Osteocyte (in vitro differentiated cells): ENCODE data around the gene EDN2. TPM values are rescaled to one million over a fixed set of nuclear protein-coding genes. Genes with fewer than 3 reads are reported as not detected.
A peak's percentile ranks its signal among the peaks of the same experiment; 100 is the strongest.

ENCODE experiments used
- DNase-seq: peaks from one replicate; pipeline ENCODE4 v3.0.0; 2021; ENCODE audit warnings: mixed read lengths; ENCODE audit not compliant: unreplicated experiment; ENCODE audit errors: extremely low spot score
- H3K27ac Mint-ChIP-seq: one replicate; pipeline ENCODE4 v1.8.0; 2021; ENCODE audit warnings: mild to moderate bottlenecking, mixed read lengths; ENCODE audit not compliant: unreplicated experiment
- H3K27me3 Mint-ChIP-seq: one replicate; pipeline ENCODE4 v1.8.0; 2021; ENCODE audit warnings: mixed read lengths; ENCODE audit not compliant: unreplicated experiment
- H3K36me3 Mint-ChIP-seq: one replicate; pipeline ENCODE4 v1.8.0; 2021; ENCODE audit warnings: mixed read lengths; ENCODE audit not compliant: unreplicated experiment
- H3K4me1 Mint-ChIP-seq: one replicate; pipeline ENCODE4 v1.8.0; 2021; ENCODE audit warnings: mixed read lengths; ENCODE audit not compliant: unreplicated experiment
- H3K4me3 Mint-ChIP-seq: one replicate; pipeline ENCODE4 v1.8.0; 2021; ENCODE audit warnings: mild to moderate bottlenecking, moderate library complexity, mixed read lengths; ENCODE audit not compliant: unreplicated experiment
- H3K9me3 Mint-ChIP-seq: one replicate; pipeline ENCODE4 v1.8.0; 2021; ENCODE audit warnings: mixed read lengths; ENCODE audit not compliant: unreplicated experiment
- CTCF ChIP-seq: fragments of 200-600 bp; sonication (generic); IDR thresholded peaks from 2 replicates; pipeline ENCODE4 v1.5.0; 2021; ENCODE audit warnings: antibody characterized with exemption, mild to moderate bottlenecking, moderate library complexity
- total RNA-seq: library from RNA; stranded (reverse); gene quantifications from 2 replicates; pipeline ENCODE4 v1.2.1, GENCODE V29; 2021

The EDN2 gene
- total RNA-seq, 1 donor from 2014 or later = not detected

GRCh38 chr1:41495210-41495948, 10.9 kb upstream of the EDN2 start:
- TF ChIP-seq CTCF = peak; percentile 32
- no peaks in the 10 kb centered on the region for H3K36me3 Mint-ChIP-seq
- no peak for DNase-seq

GRCh38 chr1:41494351-41495209, 10.1 kb upstream of the EDN2 start:
- Mint-ChIP-seq H3K27ac (no peak overlapping the region), H3K9me3 (peaks cover 3% of the 10 kb centered on the region), H3K4me1 (peaks cover 40% of the 10 kb centered on the region), H3K36me3 (no peaks in the 10 kb centered on the region), H3K27me3 (no peaks in the 10 kb centered on the region), H3K4me3 (no peak overlapping the region)
- TF ChIP-seq CTCF = no peak
- no peak for DNase-seq

More at GRCh38 chr1:41495210-41495948, 10.9 kb upstream of the EDN2 start:
- no peaks in the 10 kb centered on the region for H3K9me3 Mint-ChIP-seq
- H3K27me3 Mint-ChIP-seq = no peaks in the 10 kb centered on the region
- H3K27ac Mint-ChIP-seq = no peak overlapping the region
- H3K4me1 Mint-ChIP-seq = peaks cover 42% of the 10 kb centered on the region
- no peak overlapping the region for H3K4me3 Mint-ChIP-seq

GRCh38 chr1:41493626-41494350, 9.3 kb upstream of the EDN2 start:
- H3K4me1 Mint-ChIP-seq = peaks cover 35% of the 10 kb centered on the region
- no peak overlapping the region for H3K27ac Mint-ChIP-seq
- no peak for DNase-seq
- no peaks in the 10 kb centered on the region for H3K27me3 Mint-ChIP-seq
- TF ChIP-seq CTCF = no peak
- H3K4me3 Mint-ChIP-seq = no peak overlapping the region
- peaks cover 3% of the 10 kb centered on the region for H3K9me3 Mint-ChIP-seq
- no peaks in the 10 kb centered on the region for H3K36me3 Mint-ChIP-seq

GRCh38 chr1:41493117-41493536, 8.6 kb upstream of the EDN2 start:
- no peak for TF ChIP-seq CTCF
- H3K36me3 Mint-ChIP-seq = no peaks in the 10 kb centered on the region
- no peak overlapping the region for H3K4me3 Mint-ChIP-seq
- no peak overlapping the region for H3K27ac Mint-ChIP-seq
- peaks cover 28% of the 10 kb centered on the region for H3K4me1 Mint-ChIP-seq
- no peaks in the 10 kb centered on the region for H3K27me3 Mint-ChIP-seq
- DNase-seq = no peak
- H3K9me3 Mint-ChIP-seq = peaks cover 3% of the 10 kb centered on the region
